Hematopoietic multipotent progenitor cell (in vitro differentiated cells): ENCODE results near the gene GSX1. TPM values are rescaled to one million over a fixed set of nuclear protein-coding genes. Genes with fewer than 3 reads are reported as not detected.
"Not testable (repeated sequence)": the region's sequence is repeated elsewhere in the genome, so short reads cannot be mapped to it uniquely, and the experiment has no call there.

Experiments
- DNase-seq, 3 donors: peaks; one replicate each; pipeline ENCODE4 v3.0.0-alpha.2; 2011 to 2015; ENCODE audit warnings: low read depth in 2 of 3, low spot score in 2 of 3
- total RNA-seq: library from RNA; depleted of rRNA; stranded (reverse); fragments of >200 nt; gene quantifications from one replicate; pipeline ENCODE4 v1.2.3, GENCODE V29; 2012

The GSX1 gene
- not detected for total RNA-seq

- DNase-seq, result peak in 2 of 3 donors; percentile 81 to 85
These were observed at the start of gene GSX1 for GRCh38 chr13:27792393-27793218. Gene GSX1 (plus strand): TSS chr13:27792483. CDS start chr13:27792691, 208 bp downstream.

- no peak for DNase-seq
These were observed 47.5 kb upstream of the GSX1 start for GRCh38 chr13:27744801-27745200.

- DNase-seq, result no peak
These were observed 47.0 kb upstream of the GSX1 start for GRCh38 chr13:27745301-27745700.

GRCh38 chr13:27748143-27748542 is 44.1 kb upstream of the GSX1 start:
- DNase-seq, result not testable (repeated sequence)

- DNase-seq, result no peak
These were observed 40.2 kb upstream of the GSX1 start for GRCh38 chr13:27751953-27752532.

- DNase-seq, result no peak
These were observed 26.6 kb upstream of the GSX1 start for GRCh38 chr13:27765650-27766049.

- DNase-seq, result peak in 1 of 3 donors; percentile 21
These were observed 21.5 kb upstream of the GSX1 start for GRCh38 chr13:27770809-27771208.

- DNase-seq, result no peak
These were observed 19.4 kb upstream of the GSX1 start for GRCh38 chr13:27772651-27773425.

GRCh38 chr13:27774169-27774568 is 18.1 kb upstream of the GSX1 start:
- DNase-seq, result no peak

GRCh38 chr13:27774651-27775050 is 17.6 kb upstream of the GSX1 start:
- no peak for DNase-seq

GRCh38 chr13:27775943-27776342 is 16.3 kb upstream of the GSX1 start:
- DNase-seq, result no peak

GRCh38 chr13:27782151-27782550 is 10.1 kb upstream of the GSX1 start:
- no peak for DNase-seq

- DNase-seq, result no peak
These were observed 9.2 kb upstream of the GSX1 start for GRCh38 chr13:27783111-27783510.

GRCh38 chr13:27788271-27788670 is 4.0 kb upstream of the GSX1 start:
- no peak for DNase-seq

GRCh38 chr13:27789153-27789494 is 3.2 kb upstream of the GSX1 start:
- no peak for DNase-seq

GRCh38 chr13:27789495-27790303 is 2.6 kb upstream of the GSX1 start:
- DNase-seq, result no peak

GRCh38 chr13:27790523-27790922 is 1.8 kb upstream of the GSX1 start:
- DNase-seq, result no peak

GRCh38 chr13:27791146-27791900 is 960 bp upstream of the GSX1 start:
- DNase-seq, result no peak

- no peak for DNase-seq
These were observed 336 bp upstream of the GSX1 start for GRCh38 chr13:27791901-27792392.
